GM12865 (cell line): ENCODE measurements around the gene PTPRN2.

Experiments
- DNase-seq: peaks from one replicate; pipeline ENCODE4 v3.0.0; 2010; ENCODE audit warnings: low read depth
- H3K4me3 ChIP-seq: 2 replicates; pipeline ENCODE4 v1.5.1; 2011; ENCODE audit warnings: mild to moderate bottlenecking, low read depth, low read length, control low read depth
- CTCF ChIP-seq: IDR thresholded peaks from 2 replicates; pipeline ENCODE4 v1.5.1; 2011; ENCODE audit warnings: low read length, control low read depth, low read depth, inconsistent platforms; ENCODE audit not compliant: insufficient read depth; ENCODE audit errors: missing control alignments

The PTPRN2 gene

GRCh38 chr7:157500171-157500960, 1087.3 kb downstream of the PTPRN2 start:
- no peak for TF ChIP-seq CTCF
- no peak for DNase-seq
- no peak overlapping the region for H3K4me3 ChIP-seq

- no peak overlapping the region for H3K4me3 ChIP-seq
- DNase-seq, result no peak
- TF ChIP-seq CTCF, result no peak
Observed at GRCh38 chr7:157499835-157500153, 1087.8 kb downstream of the PTPRN2 start.

- H3K4me3 ChIP-seq, result no peak overlapping the region
- DNase-seq, result no peak
- TF ChIP-seq CTCF, result no peak
Observed at GRCh38 chr7:157499121-157499834, 1088.3 kb downstream of the PTPRN2 start.

- TF ChIP-seq CTCF, result no peak
- no peak overlapping the region for H3K4me3 ChIP-seq
- DNase-seq, result no peak
Observed at GRCh38 chr7:157498657-157499056, 1089.0 kb downstream of the PTPRN2 start.

GRCh38 chr7:157497744-157498651, 1089.6 kb downstream of the PTPRN2 start:
- TF ChIP-seq CTCF, result no peak
- no peak overlapping the region for H3K4me3 ChIP-seq
- no peak for DNase-seq

GRCh38 chr7:157497367-157497743, 1090.3 kb downstream of the PTPRN2 start:
- TF ChIP-seq CTCF, result no peak
- no peak for DNase-seq
- H3K4me3 ChIP-seq, result no peak overlapping the region
